ENCODE results near the gene NR0B2.
"Not testable (repeated sequence)": the region's sequence is repeated elsewhere in the genome, so short reads cannot be mapped to it uniquely, and the experiment has no call there.

NR0B2 gene

GRCh38 chr1:26913754-26914619 lies at the start of gene NR0B2:
Gene NR0B2, minus strand, starts transcription at chr1:26913975. Its CDS starts 35 bp downstream, at chr1:26913940.
- no peak for DNase-seq (ENCODE audit: low read depth)

GRCh38 chr1:26961826-26962225 lies 48.1 kb upstream of the NR0B2 start:
- DNase-seq (ENCODE audit: low read depth), result no peak

- DNase-seq (ENCODE audit: low read depth), result no peak
These were observed 46.8 kb upstream of the NR0B2 start for GRCh38 chr1:26960625-26960966.

GRCh38 chr1:26959722-26960624 lies 46.2 kb upstream of the NR0B2 start, which contains the start of gene KDF1:
Gene KDF1, minus strand, starts transcription at chr1:26960468. Its CDS starts 8,088 bp downstream, at chr1:26952380.
- peak; percentile 12 for DNase-seq (ENCODE audit: low read depth)

GRCh38 chr1:26959270-26959669 lies 45.5 kb upstream of the NR0B2 start:
- no peak for DNase-seq (ENCODE audit: low read depth)

GRCh38 chr1:26957306-26957705 lies 43.5 kb upstream of the NR0B2 start:
- no peak for DNase-seq (ENCODE audit: low read depth)

GRCh38 chr1:26956321-26956720 lies 42.5 kb upstream of the NR0B2 start:
- DNase-seq (ENCODE audit: low read depth), result no peak

- no peak for DNase-seq (ENCODE audit: low read depth)
These were observed 39.6 kb upstream of the NR0B2 start for GRCh38 chr1:26953374-26953773.

- no peak for DNase-seq (ENCODE audit: low read depth)
These were observed 38.2 kb upstream of the NR0B2 start for GRCh38 chr1:26951821-26952497.

- no peak for DNase-seq (ENCODE audit: low read depth)
These were observed 37.4 kb upstream of the NR0B2 start for GRCh38 chr1:26951216-26951615.

- no peak for DNase-seq (ENCODE audit: low read depth)
These were observed 36.8 kb upstream of the NR0B2 start for GRCh38 chr1:26950602-26951001.

GRCh38 chr1:26949926-26950319 lies 36.1 kb upstream of the NR0B2 start:
- no peak for DNase-seq (ENCODE audit: low read depth)

GRCh38 chr1:26949266-26949925 lies 35.6 kb upstream of the NR0B2 start:
- DNase-seq (ENCODE audit: low read depth), result no peak

- DNase-seq (ENCODE audit: low read depth), result not testable (repeated sequence)
These were observed 34.9 kb upstream of the NR0B2 start for GRCh38 chr1:26948725-26949057.

- no peak for DNase-seq (ENCODE audit: low read depth)
These were observed 32.5 kb upstream of the NR0B2 start for GRCh38 chr1:26946270-26946669.

- DNase-seq (ENCODE audit: low read depth), result no peak
These were observed 32.0 kb upstream of the NR0B2 start for GRCh38 chr1:26945728-26946127.

- no peak for DNase-seq (ENCODE audit: low read depth)
These were observed 31.4 kb upstream of the NR0B2 start for GRCh38 chr1:26945138-26945537.

GRCh38 chr1:26942656-26943055 lies 28.9 kb upstream of the NR0B2 start:
- no peak for DNase-seq (ENCODE audit: low read depth)

- no peak for DNase-seq (ENCODE audit: low read depth)
These were observed 27.5 kb upstream of the NR0B2 start for GRCh38 chr1:26941311-26941710.

GRCh38 chr1:26938659-26939025 lies 24.9 kb upstream of the NR0B2 start:
- DNase-seq (ENCODE audit: low read depth), result no peak

GRCh38 chr1:26938004-26938658 lies 24.4 kb upstream of the NR0B2 start:
- no peak for DNase-seq (ENCODE audit: low read depth)
